Activated T-cell treated with anti-CD3 and anti-CD28 coated beads, Interleukin-2, amount 50 U/mL, for 24 hours (primary cell): Measurements from ENCODE around the gene RALGPS2.
A peak's percentile ranks its signal among the peaks of the same experiment; 100 is the strongest.
"Not testable (repeated sequence)": the region's sequence is repeated elsewhere in the genome, so short reads cannot be mapped to it uniquely, and the experiment has no call there.

Experiments
- DNase-seq: peaks from one replicate; pipeline ENCODE4 v3.0.0-alpha.2; 2020
- H3K27ac Mint-ChIP-seq: 2 replicates; pipeline ENCODE4 v1.8.0; 2020; ENCODE audit warnings: mild to moderate bottlenecking, mixed read lengths
- H3K27me3 Mint-ChIP-seq: 2 replicates; pipeline ENCODE4 v1.8.0; 2020; ENCODE audit warnings: mixed read lengths
- H3K36me3 Mint-ChIP-seq: 2 replicates; pipeline ENCODE4 v1.8.0; 2020; ENCODE audit warnings: low read depth, mixed read lengths
- H3K4me1 Mint-ChIP-seq: 2 replicates; pipeline ENCODE4 v1.8.0; 2020; ENCODE audit warnings: low read depth, mixed read lengths
- H3K4me3 Mint-ChIP-seq: 2 replicates; pipeline ENCODE4 v1.8.0; 2020; ENCODE audit warnings: mild to moderate bottlenecking, moderate library complexity, mixed read lengths
- H3K9me3 Mint-ChIP-seq: 2 replicates; pipeline ENCODE4 v1.8.0; 2020; ENCODE audit warnings: mixed read lengths

RALGPS2 gene

GRCh38 chr1:178739285-178740045, 14.4 kb downstream of the RALGPS2 start:
- Mint-ChIP-seq H3K9me3 (no peaks in the 10 kb centered on the region), H3K27me3 (no peaks in the 10 kb centered on the region), H3K27ac (no peak overlapping the region), H3K36me3 (peaks cover 22% of the 10 kb centered on the region), H3K4me3 (no peak overlapping the region), H3K4me1 (no peaks in the 10 kb centered on the region)
- no peak for DNase-seq

DNA sequence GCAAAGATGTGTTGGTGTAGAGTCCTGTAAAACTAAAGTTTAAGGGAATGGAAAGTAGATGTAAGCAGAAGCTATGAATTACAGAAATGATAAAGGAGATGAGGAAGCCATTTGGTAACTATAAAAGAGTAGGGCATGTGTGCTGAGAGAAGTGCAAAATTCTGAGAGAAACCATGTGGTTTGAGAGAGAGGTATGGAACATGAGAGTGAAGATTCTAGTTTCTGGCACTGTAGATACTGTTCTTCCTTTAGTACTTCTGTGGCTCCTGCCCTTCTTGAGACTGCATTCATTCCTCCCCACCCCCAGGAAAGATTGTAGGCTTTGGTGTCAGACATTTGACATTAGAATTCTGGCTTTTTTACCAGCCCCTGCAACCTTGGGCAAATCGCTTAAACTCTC, 15.4 kb downstream of the RALGPS2 start:
- Mint-ChIP-seq H3K4me3 (no peak overlapping the region), H3K27me3 (no peaks in the 10 kb centered on the region), H3K36me3 (peaks cover 22% of the 10 kb centered on the region), H3K9me3 (no peaks in the 10 kb centered on the region), H3K27ac (no peak overlapping the region), H3K4me1 (no peaks in the 10 kb centered on the region)
- DNase-seq = no peak

DNA sequence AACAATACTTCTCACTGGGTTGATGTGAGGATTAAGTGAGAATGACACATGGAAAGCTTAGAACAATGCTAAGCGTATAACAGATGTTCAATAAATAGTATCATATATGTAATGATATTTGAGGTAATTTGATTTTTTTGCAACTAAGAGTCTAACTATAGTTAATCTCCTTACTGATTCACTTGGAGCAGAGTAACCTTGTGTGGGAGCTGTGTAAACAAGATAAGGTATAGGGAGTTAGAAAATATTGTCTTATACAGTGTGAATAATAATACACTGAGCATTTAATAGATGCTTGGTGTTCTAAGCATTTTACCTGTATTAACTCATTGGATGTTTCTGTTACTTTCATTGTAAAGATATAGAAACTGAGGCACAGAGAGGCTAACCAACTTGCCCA, 15.9 kb downstream of the RALGPS2 start:
- peaks cover 22% of the 10 kb centered on the region for H3K36me3 Mint-ChIP-seq
- H3K4me1 Mint-ChIP-seq = no peaks in the 10 kb centered on the region
- no peak overlapping the region for H3K4me3 Mint-ChIP-seq

DNA sequence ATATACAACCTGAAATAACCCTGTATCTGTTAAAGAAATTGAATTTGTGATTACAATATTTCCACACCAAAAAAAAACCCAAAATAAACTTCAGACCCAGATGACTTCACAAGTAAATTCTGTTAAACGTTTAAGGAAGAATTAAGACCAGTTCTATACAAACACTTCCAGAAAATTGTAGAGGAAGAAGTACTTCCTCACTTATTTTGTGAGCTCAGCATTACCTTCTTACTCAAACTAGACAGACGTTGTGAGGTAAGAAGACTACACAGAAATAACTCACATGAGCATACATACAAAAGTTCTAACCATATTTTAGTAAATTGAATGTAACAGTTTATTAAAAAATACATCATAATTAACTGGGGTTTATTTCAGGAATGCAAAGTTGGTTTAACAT, 18.8 kb downstream of the RALGPS2 start:
- peaks cover 22% of the 10 kb centered on the region for H3K36me3 Mint-ChIP-seq
- no peaks in the 10 kb centered on the region for H3K27me3 Mint-ChIP-seq
- H3K27ac Mint-ChIP-seq = no peak overlapping the region
- no peaks in the 10 kb centered on the region for H3K4me1 Mint-ChIP-seq
- no peaks in the 10 kb centered on the region for H3K9me3 Mint-ChIP-seq
- no peak for DNase-seq
- no peak overlapping the region for H3K4me3 Mint-ChIP-seq

More for the DNA sequence above, 15.9 kb downstream of the RALGPS2 start:
- no peaks in the 10 kb centered on the region for H3K9me3 Mint-ChIP-seq
- no peaks in the 10 kb centered on the region for H3K27me3 Mint-ChIP-seq
- H3K27ac Mint-ChIP-seq = no peak overlapping the region
- no peak for DNase-seq

- H3K27me3 Mint-ChIP-seq = no peaks in the 10 kb centered on the region
- peaks cover 22% of the 10 kb centered on the region for H3K36me3 Mint-ChIP-seq
- H3K4me3 Mint-ChIP-seq = no peak overlapping the region
- no peaks in the 10 kb centered on the region for H3K9me3 Mint-ChIP-seq
- H3K4me1 Mint-ChIP-seq = no peaks in the 10 kb centered on the region
- H3K27ac Mint-ChIP-seq = no peak overlapping the region
- no peak for DNase-seq
Measured at GRCh38 chr1:178745260-178745659, 20.2 kb downstream of the RALGPS2 start.

DNA sequence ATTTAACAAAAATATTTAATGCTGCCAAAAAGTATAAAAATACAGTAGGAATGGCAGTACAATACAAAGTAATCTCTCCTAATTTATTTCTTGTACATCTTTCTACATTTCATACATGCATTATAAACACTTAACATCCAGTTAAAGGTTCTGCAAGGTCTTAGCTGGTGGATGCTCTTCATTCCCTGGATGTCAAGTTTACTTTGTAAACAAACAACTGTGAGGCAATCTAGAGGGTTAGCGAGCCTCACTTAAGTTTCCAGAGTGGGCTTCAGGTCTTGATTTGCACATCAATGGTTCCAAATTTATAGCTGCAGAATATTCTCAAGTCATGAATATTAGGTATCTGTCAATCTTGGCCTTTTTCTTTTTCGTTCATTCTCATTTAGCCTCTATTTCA, 21.3 kb downstream of the RALGPS2 start:
- H3K4me1 Mint-ChIP-seq = no peaks in the 10 kb centered on the region

GRCh38 chr1:178747361-178747760, 22.3 kb downstream of the RALGPS2 start:
- not testable (repeated sequence) for H3K27ac Mint-ChIP-seq, H3K9me3 Mint-ChIP-seq, H3K27me3 Mint-ChIP-seq, H3K4me3 Mint-ChIP-seq, H3K4me1 Mint-ChIP-seq, DNase-seq
- peaks cover 12% of the 10 kb centered on the region for H3K36me3 Mint-ChIP-seq

More for the DNA sequence above, 21.3 kb downstream of the RALGPS2 start:
- Mint-ChIP-seq H3K27ac (no peak overlapping the region), H3K27me3 (no peaks in the 10 kb centered on the region), H3K36me3 (peaks cover 18% of the 10 kb centered on the region), H3K9me3 (no peaks in the 10 kb centered on the region), H3K4me3 (no peak overlapping the region)
- DNase-seq = no peak

- Mint-ChIP-seq H3K4me3 (no peak overlapping the region), H3K4me1 (no peaks in the 10 kb centered on the region), H3K27me3 (no peaks in the 10 kb centered on the region), H3K27ac (no peak overlapping the region), H3K9me3 (no peaks in the 10 kb centered on the region), H3K36me3 (no peaks in the 10 kb centered on the region)
- no peak for DNase-seq
Measured at GRCh38 chr1:178749581-178750166, 24.6 kb downstream of the RALGPS2 start.

- Mint-ChIP-seq H3K4me3 (no peak overlapping the region), H3K27me3 (no peaks in the 10 kb centered on the region), H3K9me3 (peaks cover 4% of the 10 kb centered on the region), H3K4me1 (no peaks in the 10 kb centered on the region), H3K27ac (no peak overlapping the region), H3K36me3 (peaks cover 5% of the 10 kb centered on the region)
- no peak for DNase-seq
Measured at GRCh38 chr1:178751046-178751445, 26.0 kb downstream of the RALGPS2 start.

DNA sequence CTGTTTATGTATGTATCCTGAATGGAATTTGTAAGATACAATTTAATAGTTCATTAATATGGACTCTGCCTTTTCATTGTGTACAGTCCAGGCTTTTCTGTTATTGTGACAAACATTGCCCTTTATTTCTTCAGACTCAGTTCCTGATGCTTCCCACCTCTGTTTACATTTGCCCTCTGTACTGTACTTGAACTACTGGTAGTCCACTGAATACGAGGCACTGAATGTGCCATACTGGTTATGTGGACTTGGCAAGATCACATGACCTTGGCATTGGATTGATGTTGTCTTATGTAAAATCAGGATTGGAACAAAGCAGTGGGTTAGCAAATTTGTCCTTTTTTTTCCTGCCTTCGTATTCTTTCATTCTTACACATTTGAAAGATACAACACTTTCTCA, 27.8 kb downstream of the RALGPS2 start:
- no peak for DNase-seq
- Mint-ChIP-seq H3K4me1 (no peaks in the 10 kb centered on the region), H3K9me3 (peaks cover 14% of the 10 kb centered on the region), H3K36me3 (peaks cover 5% of the 10 kb centered on the region), H3K27ac (no peak overlapping the region), H3K4me3 (no peak overlapping the region), H3K27me3 (no peaks in the 10 kb centered on the region)

DNA sequence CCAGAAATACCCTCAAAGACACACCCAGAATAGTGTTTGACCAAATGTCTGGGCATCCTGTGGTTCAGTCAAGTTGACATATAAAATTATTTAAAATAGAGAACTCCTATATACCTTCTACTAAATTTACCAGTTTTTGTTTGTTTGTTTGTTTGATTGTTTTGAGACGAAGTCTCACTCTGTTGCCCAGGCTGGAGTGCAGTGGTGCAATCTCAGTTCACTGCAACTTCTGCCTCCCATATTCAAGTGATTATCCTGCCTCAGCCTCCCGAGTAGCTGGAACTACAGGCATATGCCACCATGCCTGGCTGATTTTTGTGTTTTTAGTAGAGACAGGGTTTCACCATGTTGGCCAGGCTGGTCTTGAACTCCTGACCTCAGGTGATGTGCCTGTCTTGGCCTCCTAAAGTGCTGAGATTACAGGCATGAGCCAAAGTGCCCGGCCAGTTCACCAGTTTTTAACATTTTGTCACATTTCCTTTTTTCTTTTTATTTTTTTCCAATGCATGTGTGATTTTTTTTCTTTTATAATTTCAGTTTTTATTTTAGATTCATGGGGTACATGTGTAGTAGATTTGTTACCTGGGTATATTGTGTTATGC, 29.7 kb downstream of the RALGPS2 start:
- peaks cover 18% of the 10 kb centered on the region for H3K9me3 Mint-ChIP-seq
- H3K36me3 Mint-ChIP-seq, H3K4me1 Mint-ChIP-seq, H3K27ac Mint-ChIP-seq, H3K27me3 Mint-ChIP-seq, DNase-seq, H3K4me3 Mint-ChIP-seq: not testable (repeated sequence)

DNA sequence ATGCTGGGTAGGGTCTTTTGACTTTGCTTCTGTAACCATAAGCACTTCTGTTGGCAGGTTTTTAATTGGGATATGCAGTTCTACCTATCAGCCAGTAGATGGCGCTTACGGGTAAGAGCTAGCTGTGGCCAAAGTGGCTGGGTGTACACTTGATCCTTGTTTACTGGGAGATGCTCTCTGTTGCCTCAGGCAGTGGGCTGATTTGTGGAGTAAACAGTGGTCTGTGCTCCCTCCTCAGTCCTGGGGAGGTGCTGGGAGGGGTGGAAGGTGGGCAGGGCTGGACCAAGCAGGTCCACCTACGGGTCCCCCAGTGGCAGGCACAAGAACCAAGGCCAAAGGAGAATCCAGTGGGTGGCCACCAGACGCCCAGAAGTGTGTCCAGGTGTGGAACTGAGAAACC, 43.4 kb downstream of the RALGPS2 start:
- DNase-seq = peak; percentile 32
- peaks cover 26% of the 10 kb centered on the region for H3K36me3 Mint-ChIP-seq
- no peak overlapping the region for H3K27ac Mint-ChIP-seq

DNA sequence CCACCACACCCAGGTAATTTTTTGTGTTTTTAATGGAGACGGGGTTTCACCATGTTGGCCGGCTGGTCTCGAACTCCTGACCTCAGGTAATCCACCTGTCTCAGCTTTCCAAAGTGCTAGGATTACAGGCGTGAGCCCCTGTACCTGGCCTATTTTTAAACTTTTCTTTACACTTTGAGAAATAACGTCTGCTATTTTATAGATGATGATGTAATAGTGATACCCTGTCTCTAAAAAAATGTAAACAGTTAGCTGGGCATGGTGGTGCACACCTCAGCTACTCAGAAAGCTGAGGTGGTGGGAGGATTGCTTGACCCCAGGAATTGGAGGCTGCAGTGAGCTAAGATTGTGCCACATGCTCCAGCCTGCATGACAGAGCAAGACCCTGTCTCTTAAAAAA, 47.9 kb downstream of the RALGPS2 start:
- DNase-seq = no peak
- no peaks in the 10 kb centered on the region for H3K27me3 Mint-ChIP-seq
- H3K4me1 Mint-ChIP-seq = no peaks in the 10 kb centered on the region
- H3K27ac Mint-ChIP-seq = no peak overlapping the region
- H3K36me3 Mint-ChIP-seq = peaks cover 5% of the 10 kb centered on the region
- no peaks in the 10 kb centered on the region for H3K9me3 Mint-ChIP-seq
- H3K4me3 Mint-ChIP-seq = no peak overlapping the region

More for the DNA sequence above, 43.4 kb downstream of the RALGPS2 start:
- Mint-ChIP-seq H3K27me3 (no peaks in the 10 kb centered on the region), H3K4me3 (no peak overlapping the region), H3K9me3 (peaks cover 23% of the 10 kb centered on the region), H3K4me1 (no peaks in the 10 kb centered on the region)

GRCh38 chr1:178774263-178774662, 49.2 kb downstream of the RALGPS2 start:
- H3K27me3 Mint-ChIP-seq = no peaks in the 10 kb centered on the region
- H3K9me3 Mint-ChIP-seq = no peaks in the 10 kb centered on the region
- H3K36me3 Mint-ChIP-seq = peaks cover 7% of the 10 kb centered on the region

DNA sequence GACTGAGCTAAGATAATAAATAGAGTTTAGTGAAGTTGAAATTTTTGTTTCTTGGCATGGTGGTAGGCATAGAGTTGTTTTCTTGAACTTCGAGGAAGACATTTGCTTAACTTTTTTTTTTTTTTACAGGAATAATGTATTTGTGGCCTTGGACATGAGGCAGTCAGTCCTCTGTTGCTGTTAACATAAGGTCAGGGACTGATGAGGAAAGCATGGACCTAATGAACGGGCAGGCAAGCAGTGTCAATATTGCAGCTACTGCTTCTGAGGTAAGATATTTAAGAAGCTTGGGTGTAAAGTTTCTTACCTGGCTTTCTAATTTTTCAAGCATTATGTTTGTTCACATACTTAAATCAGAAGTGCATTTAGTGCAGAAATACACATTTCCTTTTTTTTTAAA, 51.5 kb downstream of the RALGPS2 start:
- DNase-seq = no peak
- H3K4me1 Mint-ChIP-seq = no peaks in the 10 kb centered on the region
- H3K9me3 Mint-ChIP-seq = no peaks in the 10 kb centered on the region
- no peak overlapping the region for H3K27ac Mint-ChIP-seq
- H3K36me3 Mint-ChIP-seq = peaks cover 10% of the 10 kb centered on the region
- no peaks in the 10 kb centered on the region for H3K27me3 Mint-ChIP-seq
- no peak overlapping the region for H3K4me3 Mint-ChIP-seq

More at GRCh38 chr1:178774263-178774662, 49.2 kb downstream of the RALGPS2 start:
- no peak overlapping the region for H3K4me3 Mint-ChIP-seq
- DNase-seq = no peak
- H3K27ac Mint-ChIP-seq = no peak overlapping the region
- no peaks in the 10 kb centered on the region for H3K4me1 Mint-ChIP-seq
